Mucosa of stomach (tissue), 1 donor: Measurements from ENCODE around the gene COL27A1.

Experiments used
- H3K27me3 ChIP-seq: one replicate; pipeline ENCODE4 v1.7.0; 2013; ENCODE audit warnings: mild to moderate bottlenecking, low read length; ENCODE audit not compliant: control insufficient read depth, insufficient read depth
- H3K36me3 ChIP-seq: one replicate; pipeline ENCODE4 v1.7.0; 2013; ENCODE audit warnings: low read length; ENCODE audit not compliant: control insufficient read depth, insufficient read depth
- H3K4me1 ChIP-seq: one replicate; pipeline ENCODE4 v1.7.0; 2013; ENCODE audit warnings: mild to moderate bottlenecking, low read length; ENCODE audit not compliant: control insufficient read depth, insufficient read depth
- H3K4me3 ChIP-seq: one replicate; pipeline ENCODE4 v1.7.0; 2013; ENCODE audit warnings: low read length
- H3K9ac ChIP-seq: one replicate; pipeline ENCODE4 v1.7.0; 2013; ENCODE audit warnings: mild to moderate bottlenecking, low read length, moderate library complexity
- H3K9me3 ChIP-seq: one replicate; pipeline ENCODE4 v1.7.0; 2013; ENCODE audit warnings: mild to moderate bottlenecking, low read length, moderate library complexity; ENCODE audit not compliant: control insufficient read depth
- donor health status: Pancreatic carcinoma.

Gene COL27A1

DNA sequence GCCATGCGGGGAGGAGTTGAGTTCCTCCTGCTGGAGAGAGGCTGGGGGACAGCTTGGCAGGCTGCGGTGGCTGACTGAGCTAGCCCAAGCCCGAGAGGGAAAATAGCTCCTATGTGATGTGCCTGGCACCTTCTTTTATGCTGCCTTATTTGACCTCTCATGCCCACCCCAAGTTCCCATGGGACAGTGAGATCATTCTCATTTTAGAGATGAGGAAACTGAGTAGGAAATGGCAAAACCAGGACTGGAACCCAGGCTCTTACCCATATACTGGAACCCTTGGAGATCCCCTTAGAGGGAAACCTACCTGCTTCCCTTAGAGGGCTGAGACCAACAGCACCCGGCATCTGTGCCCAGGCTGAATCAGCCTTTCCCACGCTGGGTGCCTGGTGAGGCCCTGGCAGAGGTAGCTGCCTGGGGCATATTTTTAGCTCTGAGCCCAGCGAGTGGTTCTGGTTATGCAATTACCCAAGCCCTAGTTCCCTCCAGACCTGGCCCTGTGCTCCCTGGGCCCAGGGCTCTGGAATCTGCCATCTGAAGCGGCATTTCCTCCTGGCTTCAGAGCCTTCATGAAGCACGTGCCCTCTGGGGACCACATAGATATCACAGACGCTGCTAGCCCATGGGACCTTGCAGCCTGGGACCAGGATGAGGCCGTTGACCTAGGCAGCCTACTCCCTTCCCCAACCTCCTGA is 23.6 kb downstream of the COL27A1 start:
- Histone ChIP-seq H3K9ac (no peak overlapping the region), H3K4me3 (no peak overlapping the region), H3K27me3 (no peaks in the 10 kb centered on the region), H3K4me1 (peaks cover 22% of the 10 kb centered on the region), H3K36me3 (peaks cover 3% of the 10 kb centered on the region), H3K9me3 (no peaks in the 10 kb centered on the region)

DNA sequence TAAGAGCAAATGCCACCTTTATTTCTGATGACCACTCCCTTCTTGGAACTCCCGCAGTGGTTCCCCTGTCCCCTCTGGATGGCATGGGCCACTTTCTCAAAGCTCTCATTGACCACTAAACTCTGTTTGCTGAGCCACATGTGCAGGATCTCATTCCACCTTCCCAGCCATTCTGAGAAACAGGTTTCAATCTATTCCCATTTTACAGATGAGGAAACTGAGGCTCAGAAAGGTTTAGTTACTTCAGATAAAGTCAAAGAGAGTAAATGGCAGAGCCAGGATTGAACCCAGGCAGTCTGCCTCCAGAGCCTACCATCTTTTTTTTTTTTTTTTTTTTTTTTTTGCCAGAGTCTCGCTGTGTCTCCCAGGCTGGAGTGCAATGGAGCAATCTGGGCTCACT is 24.2 kb downstream of the COL27A1 start:
- no peaks in the 10 kb centered on the region for H3K27me3 ChIP-seq
- H3K9ac ChIP-seq, result no peak overlapping the region
- H3K36me3 ChIP-seq, result peaks cover 3% of the 10 kb centered on the region
- H3K4me1 ChIP-seq, result peaks cover 20% of the 10 kb centered on the region
- no peaks in the 10 kb centered on the region for H3K9me3 ChIP-seq
- H3K4me3 ChIP-seq, result no peak overlapping the region

DNA sequence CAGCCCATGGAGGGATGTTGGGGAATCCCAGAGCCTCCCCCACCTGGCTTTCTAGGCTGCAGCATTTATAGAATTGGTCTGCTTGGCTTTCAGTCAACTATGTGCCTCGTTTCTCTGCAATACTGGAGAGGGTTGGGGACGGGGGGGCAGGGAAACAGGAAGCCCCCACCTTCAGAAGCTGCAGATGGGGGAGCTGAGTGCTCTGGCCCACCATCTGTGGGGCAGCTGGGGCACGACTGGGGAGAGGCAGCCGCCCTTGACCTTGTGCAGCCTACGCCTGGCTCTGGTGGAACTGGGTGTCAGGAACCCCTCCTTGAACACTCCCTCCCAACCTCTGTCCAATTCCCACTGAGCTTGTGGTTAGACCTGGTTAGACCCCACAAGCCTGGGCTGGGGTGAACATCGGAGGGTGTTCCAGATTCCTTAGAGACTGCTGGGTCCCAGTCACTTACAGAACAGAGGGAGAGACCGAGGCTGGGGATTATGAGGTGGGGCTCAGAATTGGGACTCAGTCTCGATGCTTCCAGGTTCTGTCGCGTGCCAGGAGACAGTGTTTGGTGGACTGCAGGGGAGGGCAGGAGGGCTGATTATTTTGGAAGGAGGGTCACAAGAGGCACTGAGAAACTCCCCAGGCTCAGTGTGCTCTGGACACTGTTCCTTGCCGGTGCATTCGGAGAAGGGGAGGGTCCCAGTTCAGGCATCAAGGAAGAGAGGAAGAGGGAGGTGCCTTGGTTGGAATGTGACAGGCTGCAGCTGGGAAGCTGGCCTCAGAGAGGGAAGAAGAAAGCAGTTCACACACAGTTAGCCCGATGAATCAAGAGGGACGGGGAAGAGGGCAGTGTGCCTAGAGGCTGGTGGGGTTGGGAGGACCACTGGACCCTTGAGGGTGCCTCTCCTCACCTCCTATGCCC is 25.6 kb downstream of the COL27A1 start:
- Histone ChIP-seq H3K9ac (no peak overlapping the region), H3K36me3 (peaks cover 14% of the 10 kb centered on the region), H3K9me3 (no peaks in the 10 kb centered on the region), H3K27me3 (no peaks in the 10 kb centered on the region), H3K4me1 (peaks cover 9% of the 10 kb centered on the region), H3K4me3 (no peak overlapping the region)

DNA sequence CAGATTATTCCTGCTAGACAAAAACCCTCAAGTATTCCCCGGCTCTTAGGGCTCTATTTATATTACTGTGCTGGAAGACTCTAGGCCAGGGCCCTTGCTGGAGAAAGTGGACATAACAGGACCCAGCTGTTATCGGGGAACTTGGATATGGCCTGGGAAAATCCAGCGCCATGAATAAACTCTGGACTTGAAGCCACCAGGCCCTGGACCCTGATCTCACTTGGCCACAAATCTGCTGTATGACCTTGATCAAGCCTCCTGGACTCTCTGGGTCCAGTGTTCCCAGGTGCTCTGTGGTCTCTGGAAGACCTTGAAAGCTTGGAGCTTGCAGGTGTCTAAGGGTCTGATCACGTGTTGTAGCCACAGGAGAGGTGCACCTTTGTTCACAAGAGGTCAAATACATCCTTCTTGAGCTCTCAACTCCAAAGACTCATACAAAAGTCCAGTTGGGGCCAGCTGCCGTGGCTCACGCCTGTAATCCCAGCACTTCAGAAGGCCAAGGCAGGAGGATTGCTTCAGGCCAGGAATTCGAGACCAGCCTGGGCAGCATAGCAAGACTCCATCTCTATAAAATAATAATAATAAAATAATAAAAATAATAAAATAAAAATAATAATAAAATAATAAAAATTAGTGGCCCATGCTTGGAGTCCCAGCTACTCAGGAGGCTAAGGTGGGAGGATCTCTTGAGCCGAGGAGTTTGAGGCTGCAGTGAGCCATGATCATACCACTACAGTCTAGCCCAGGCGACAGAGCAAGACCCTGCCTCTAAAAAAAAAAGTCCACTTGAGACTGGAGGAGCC is 26.5 kb downstream of the COL27A1 start:
- Histone ChIP-seq H3K4me1 (peaks cover 9% of the 10 kb centered on the region), H3K9me3 (no peaks in the 10 kb centered on the region), H3K4me3 (no peak overlapping the region), H3K9ac (no peak overlapping the region), H3K36me3 (peaks cover 14% of the 10 kb centered on the region), H3K27me3 (no peaks in the 10 kb centered on the region)

DNA sequence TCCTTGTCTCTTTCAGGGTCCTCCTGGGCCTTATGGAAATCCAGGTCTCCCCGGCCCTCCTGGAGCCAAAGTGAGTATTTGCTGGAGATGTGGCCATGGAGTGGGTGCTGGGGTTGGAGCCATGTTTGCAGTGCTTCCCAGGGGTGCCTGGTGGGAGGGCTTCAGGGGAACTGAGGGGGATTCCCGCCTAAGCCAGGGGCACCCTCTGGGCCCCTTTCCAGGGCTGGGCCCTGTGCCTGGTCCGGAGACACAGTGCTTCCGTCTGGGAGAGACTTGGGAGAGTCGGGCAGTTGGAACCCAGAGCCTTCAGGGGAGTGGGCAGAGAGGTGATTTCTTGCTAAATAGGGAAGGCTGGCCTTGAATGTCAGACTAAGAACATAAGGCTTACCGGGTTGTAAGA is 27.7 kb downstream of the COL27A1 start:
- Histone ChIP-seq H3K27me3 (no peaks in the 10 kb centered on the region), H3K9ac (no peak overlapping the region), H3K4me1 (peaks cover 9% of the 10 kb centered on the region), H3K4me3 (no peak overlapping the region), H3K36me3 (peaks cover 13% of the 10 kb centered on the region), H3K9me3 (no peaks in the 10 kb centered on the region)

DNA sequence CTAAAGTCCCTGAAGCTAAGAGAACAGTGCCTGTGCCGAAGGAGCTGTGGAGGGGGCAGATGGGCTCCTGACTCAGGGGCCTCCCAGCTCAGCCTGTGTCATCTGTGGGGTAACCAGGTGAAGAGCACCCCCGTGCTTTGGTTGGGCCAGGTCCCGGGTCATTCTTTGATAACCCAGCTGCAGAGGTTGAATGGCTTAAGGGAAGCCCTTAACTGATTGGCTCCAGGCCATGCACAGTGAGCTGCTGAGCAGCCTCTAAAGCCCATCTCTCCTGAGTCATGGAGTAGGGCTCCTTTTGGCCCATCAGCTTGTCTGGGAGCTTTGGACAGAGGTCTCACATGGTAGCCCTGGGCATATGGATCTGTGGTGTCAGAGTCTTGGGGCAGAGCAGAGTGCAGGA is 28.7 kb downstream of the COL27A1 start:
- no peaks in the 10 kb centered on the region for H3K9me3 ChIP-seq
- no peak overlapping the region for H3K4me3 ChIP-seq
- peaks cover 11% of the 10 kb centered on the region for H3K36me3 ChIP-seq
- peaks cover 9% of the 10 kb centered on the region for H3K4me1 ChIP-seq
- no peaks in the 10 kb centered on the region for H3K27me3 ChIP-seq
- no peak overlapping the region for H3K9ac ChIP-seq

DNA sequence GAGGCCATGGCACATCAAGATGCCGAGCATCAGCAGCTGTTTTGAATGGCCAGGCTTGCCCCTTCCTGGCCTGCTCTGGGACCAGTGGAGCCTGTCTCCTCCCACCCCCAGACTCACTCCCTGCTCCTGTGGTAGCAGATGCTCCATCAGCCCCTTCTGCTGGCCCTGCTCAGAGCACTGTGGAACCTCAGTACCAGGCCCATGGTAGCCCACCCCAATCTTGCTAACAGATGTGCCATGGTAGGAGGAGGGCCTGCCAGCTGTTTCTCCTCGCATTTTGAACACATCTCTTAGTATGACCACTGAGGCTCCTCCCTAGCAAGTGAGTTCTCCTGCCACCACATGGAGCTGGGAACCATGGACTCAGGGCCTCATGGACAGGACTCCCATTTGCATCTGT is 29.5 kb downstream of the COL27A1 start:
- Histone ChIP-seq H3K9ac (no peak overlapping the region), H3K4me1 (peaks cover 9% of the 10 kb centered on the region), H3K36me3 (peaks cover 11% of the 10 kb centered on the region), H3K4me3 (no peak overlapping the region), H3K27me3 (no peaks in the 10 kb centered on the region), H3K9me3 (no peaks in the 10 kb centered on the region)

DNA sequence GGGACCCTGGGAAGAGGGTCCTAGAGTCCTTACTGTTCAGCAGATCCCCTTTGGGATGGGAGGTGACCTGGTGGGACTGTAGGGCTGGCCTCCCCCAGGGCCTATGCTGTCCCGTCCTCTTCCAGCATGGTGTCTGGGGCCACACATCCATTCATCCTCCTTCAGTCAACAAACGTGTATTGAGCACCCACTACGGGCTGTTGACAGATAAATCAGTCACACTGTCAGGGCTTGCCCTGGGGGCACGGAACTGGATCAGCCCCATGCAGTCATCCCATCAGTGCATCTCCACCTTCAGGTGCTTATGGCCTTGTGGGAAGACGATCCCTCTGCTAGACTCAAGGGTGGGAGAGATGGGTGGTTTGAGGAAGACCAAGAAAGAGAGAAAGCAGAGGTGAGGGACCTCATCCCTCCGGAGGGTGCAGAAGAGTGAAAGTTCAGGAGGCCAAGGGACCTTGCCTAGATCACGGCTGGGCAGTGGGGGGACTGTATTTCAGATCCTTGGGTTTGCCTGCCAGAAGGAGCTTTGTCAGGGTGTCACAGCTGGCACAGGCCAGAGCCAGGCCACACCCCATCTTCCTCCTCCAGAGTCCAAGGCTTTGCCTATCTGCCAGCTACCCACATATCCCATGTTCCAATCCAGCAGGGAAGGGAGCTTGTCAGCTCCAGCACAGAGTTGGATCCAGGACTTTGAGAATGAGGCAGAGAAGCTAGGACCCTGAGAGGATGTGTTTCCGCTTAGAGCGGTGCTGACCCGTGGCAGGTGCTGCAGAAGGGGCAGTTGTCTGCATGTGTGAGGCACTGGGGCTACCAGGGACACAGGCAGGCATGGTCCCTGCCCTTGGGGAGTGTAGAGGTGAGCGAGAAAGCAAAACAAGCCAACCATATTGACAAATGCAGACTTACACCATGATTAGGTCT is 30.5 kb downstream of the COL27A1 start:
- Histone ChIP-seq H3K9me3 (no peaks in the 10 kb centered on the region), H3K4me1 (peaks cover 6% of the 10 kb centered on the region), H3K36me3 (peaks cover 11% of the 10 kb centered on the region), H3K27me3 (no peaks in the 10 kb centered on the region), H3K9ac (no peak overlapping the region), H3K4me3 (no peak overlapping the region)

DNA sequence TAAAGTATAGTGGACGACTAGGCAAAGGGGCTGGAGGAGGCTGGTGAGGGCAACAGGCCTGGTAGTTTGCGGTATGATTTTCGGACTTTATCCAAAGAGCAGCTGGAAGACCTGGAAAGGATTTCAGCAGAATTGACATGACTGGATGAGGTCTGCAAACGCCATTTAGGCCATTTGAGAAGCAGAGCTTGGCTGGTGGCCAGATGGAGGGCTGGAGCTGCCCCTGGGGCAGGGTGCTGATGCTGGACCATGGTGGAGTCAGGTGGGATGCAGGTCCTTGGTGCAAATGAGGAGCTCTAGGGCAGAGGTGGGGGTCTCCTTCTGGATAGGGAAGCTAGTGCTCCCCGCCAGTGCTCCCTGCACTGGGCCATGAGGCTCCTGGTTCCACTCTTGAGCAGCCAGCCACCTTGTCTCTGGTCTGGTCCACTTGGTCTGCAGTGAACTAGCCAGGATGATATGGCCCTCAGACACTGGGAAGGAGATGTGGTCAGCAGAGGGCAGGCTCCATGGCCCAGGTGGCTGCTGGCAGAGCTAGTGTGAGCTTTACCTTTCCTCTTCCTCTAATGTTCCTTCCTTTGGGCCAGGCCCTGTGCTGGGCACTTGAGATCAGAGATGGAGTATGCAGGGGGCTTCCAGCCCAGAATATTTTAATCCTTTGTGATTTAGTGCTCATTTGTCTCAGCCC is 31.4 kb downstream of the COL27A1 start:
- H3K9me3 ChIP-seq, result no peaks in the 10 kb centered on the region
- no peak overlapping the region for H3K9ac ChIP-seq
- no peaks in the 10 kb centered on the region for H3K4me1 ChIP-seq
- peaks cover 11% of the 10 kb centered on the region for H3K36me3 ChIP-seq
- H3K27me3 ChIP-seq, result no peaks in the 10 kb centered on the region
- H3K4me3 ChIP-seq, result no peak overlapping the region

DNA sequence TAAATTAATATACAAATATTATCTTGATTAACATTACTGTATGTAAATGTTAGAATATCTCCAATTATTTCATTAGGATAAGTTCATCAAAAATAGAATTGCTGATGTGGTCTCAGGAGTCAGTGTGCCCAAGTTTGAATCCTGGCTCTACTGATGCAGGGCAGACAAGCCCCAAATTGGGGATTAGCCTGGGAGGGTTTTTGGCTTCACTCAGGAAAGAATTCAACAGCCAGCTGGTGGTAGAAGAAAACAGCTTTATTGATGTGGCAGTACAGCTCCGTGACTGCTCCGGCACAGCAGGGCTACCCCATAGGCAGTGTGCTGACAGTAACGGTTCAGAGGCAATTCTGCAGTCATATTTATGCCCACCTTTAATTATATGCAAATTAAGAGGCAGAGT is 32.5 kb downstream of the COL27A1 start:
- Histone ChIP-seq H3K4me3 (no peak overlapping the region), H3K9ac (no peak overlapping the region), H3K4me1 (no peaks in the 10 kb centered on the region), H3K9me3 (no peaks in the 10 kb centered on the region), H3K36me3 (peaks cover 11% of the 10 kb centered on the region), H3K27me3 (no peaks in the 10 kb centered on the region)
